IMR-90 (cell line): Measurements from ENCODE around the gene CDK5RAP3. TPM values are rescaled to one million over a fixed set of nuclear protein-coding genes. Genes with fewer than 3 reads are reported as not detected.
A peak's percentile ranks its signal among the peaks of the same experiment; 100 is the strongest.

Source experiments
- ATAC-seq: fragments of 200-7000 bp; cut with Tn5 transposase; 2 replicates; pipeline ENCODE4 v1.9.1; 2020; ENCODE audit warnings: low read depth, mild to moderate bottlenecking, moderate library complexity
- BruUV-seq: library from RNA; stranded (reverse); fragments of 400-500 nt; replicated peaks from 2 replicates; lab custom pipeline; 2021; lab: Mats Ljungman, UMichigan
- CTCF ChIA-PET: fragments of 300-600 bp; formaldehyde crosslinking; extraction: SDS; loops from one replicate; lab custom pipeline; 2021; ENCODE audit warnings: antibody characterized with exemption; lab: Yijun Ruan, JAX
- POLR2A ChIA-PET: fragments of 300-600 bp; sonication (Branson Sonifier 250); formaldehyde crosslinking; loops from one replicate; lab custom pipeline; 2022; ENCODE audit warnings: antibody characterized with exemption; ENCODE audit not compliant: unreplicated experiment; lab: Charles Lee
- DNase-seq: peaks from one replicate; pipeline ENCODE4 v3.0.0; 2013
- H2AFZ ChIP-seq: replicated peaks from 2 replicates; pipeline ENCODE3; 2013; ENCODE audit warnings: low read length, mild to moderate bottlenecking; ENCODE audit not compliant: poor library complexity
- H2AK5ac ChIP-seq: 2 replicates; pipeline ENCODE4 v1.6.1; 2013; ENCODE audit warnings: low read depth, low read length, inconsistent platforms
- H2AK9ac ChIP-seq: replicated peaks from 2 replicates; pipeline ENCODE3; 2013; ENCODE audit warnings: mild to moderate bottlenecking, low read depth, low read length, moderate library complexity; ENCODE audit not compliant: poor library complexity
- H2BK120ac ChIP-seq: 2 replicates; pipeline ENCODE4 v1.6.1; 2013; ENCODE audit warnings: low read depth, low read length, inconsistent platforms
- H2BK15ac ChIP-seq: 3 replicates; pipeline ENCODE4 v1.6.1; 2013; ENCODE audit warnings: low read depth, low read length, inconsistent platforms
- H2BK20ac ChIP-seq: 2 replicates; pipeline ENCODE4 v1.6.1; 2013; ENCODE audit warnings: low read depth, mild to moderate bottlenecking, inconsistent platforms, low read length, moderate library complexity
- H2BK5ac ChIP-seq: 2 replicates; pipeline ENCODE4 v1.6.1; 2013; ENCODE audit warnings: mild to moderate bottlenecking, low read depth, low read length, inconsistent platforms; ENCODE audit not compliant: poor library complexity, severe bottlenecking
- H3K14ac ChIP-seq: replicated peaks from 2 replicates; pipeline ENCODE4 v1.6.1; 2013; ENCODE audit warnings: low read depth, low read length, inconsistent platforms
- H3K18ac ChIP-seq: 2 replicates; pipeline ENCODE4 v1.6.1; 2013; ENCODE audit warnings: low read depth, low read length, control low read depth
- H3K23ac ChIP-seq: 2 replicates; pipeline ENCODE4 v1.6.1; 2013; ENCODE audit warnings: low read depth, low read length, inconsistent platforms
- H3K27ac ChIP-seq: 2 replicates; pipeline ENCODE4 v1.5.1; 2013; ENCODE audit warnings: mild to moderate bottlenecking, control low read depth, low read length; ENCODE audit not compliant: insufficient read depth
- H3K27me3 ChIP-seq: 2 replicates; pipeline ENCODE4 v1.6.1; 2013; ENCODE audit warnings: low read length; ENCODE audit not compliant: control insufficient read depth, insufficient read depth
- H3K36me3 ChIP-seq: 2 replicates; pipeline ENCODE4 v1.6.1; 2013; ENCODE audit warnings: low read length, mixed read lengths; ENCODE audit not compliant: control insufficient read depth, insufficient read depth
- H3K4ac ChIP-seq: 2 replicates; pipeline ENCODE4 v1.6.1; 2013; ENCODE audit warnings: low read depth, low read length, inconsistent platforms
- H3K4me1 ChIP-seq: 2 replicates; pipeline ENCODE4 v1.6.1; 2013; ENCODE audit warnings: low read length, mixed read lengths; ENCODE audit not compliant: control insufficient read depth, insufficient read depth
- H3K4me2 ChIP-seq: 2 replicates; pipeline ENCODE4 v1.6.1; 2013; ENCODE audit warnings: low read depth, mild to moderate bottlenecking, control low read depth, low read length, moderate library complexity
- H3K4me3 ChIP-seq: 2 replicates; pipeline ENCODE4 v1.5.1; 2013; ENCODE audit warnings: low read depth, mild to moderate bottlenecking, control low read depth, low read length, moderate library complexity; ENCODE audit not compliant: insufficient read depth
- H3K56ac ChIP-seq: 2 replicates; pipeline ENCODE4 v1.6.1; 2013; ENCODE audit warnings: low read length, inconsistent platforms; ENCODE audit not compliant: insufficient read depth; ENCODE audit errors: extremely low read depth
- H3K79me1 ChIP-seq, 2 experiments: 2 replicates each; pipeline ENCODE4 v1.6.1; 2013; ENCODE audit warnings: low read length in 2 of 2, inconsistent platforms in 1 of 2, low read depth in 1 of 2
- H3K9ac ChIP-seq: 2 replicates; pipeline ENCODE4 v1.6.1; 2013; ENCODE audit warnings: low read depth, low read length, control low read depth
- H3K9me1 ChIP-seq: 2 replicates; pipeline ENCODE4 v1.6.1; 2013; ENCODE audit warnings: low read length, inconsistent platforms; ENCODE audit not compliant: insufficient read depth
- H3K9me3 ChIP-seq: 2 replicates; pipeline ENCODE4 v1.6.1; 2013; ENCODE audit warnings: low read length; ENCODE audit not compliant: control insufficient read depth, insufficient read depth
- H4K20me1 ChIP-seq: 2 replicates; pipeline ENCODE4 v1.6.1; 2013; ENCODE audit warnings: low read length, inconsistent platforms; ENCODE audit not compliant: insufficient read depth
- H4K5ac ChIP-seq: 2 replicates; pipeline ENCODE4 v1.6.1; 2013; ENCODE audit warnings: mild to moderate bottlenecking, low read depth, low read length, control low read depth
- H4K8ac ChIP-seq, 2 experiments: 2 replicates each; pipeline ENCODE4 v1.6.1; 2013; ENCODE audit warnings: low read depth in 2 of 2, low read length in 2 of 2, control low read depth in 1 of 2, inconsistent platforms in 1 of 2
- H4K91ac ChIP-seq: 2 replicates; pipeline ENCODE4 v1.6.1; 2013; ENCODE audit warnings: low read depth, low read length, inconsistent platforms; ENCODE audit not compliant: insufficient read depth
- CEBPB ChIP-seq: IDR thresholded peaks from 2 replicates; pipeline ENCODE4 v1.6.1; 2012; ENCODE audit warnings: low read depth, low read length, improper control_type of control experiment
- CHD1 ChIP-seq: IDR thresholded peaks from 2 replicates; pipeline ENCODE4 v1.6.1; 2012; ENCODE audit warnings: low read depth, low read length, improper control_type of control experiment
- FOS ChIP-seq: fragments of 150-350 bp; IDR thresholded peaks from 2 replicates; pipeline ENCODE4 v1.6.1; 2016; ENCODE audit warnings: low read depth, low read length
- MAZ ChIP-seq: IDR thresholded peaks from 2 replicates; pipeline ENCODE4 v1.6.1; 2012; ENCODE audit warnings: low read depth, mild to moderate bottlenecking, low read length, improper control_type of control experiment, moderate library complexity, borderline replicate concordance
- MXI1 ChIP-seq: IDR thresholded peaks from 2 replicates; pipeline ENCODE4 v1.6.1; 2012; ENCODE audit warnings: low read depth, mild to moderate bottlenecking, low read length, moderate library complexity, borderline replicate concordance
- NFE2L2 ChIP-seq: fragments of 150-350 bp; IDR thresholded peaks from 2 replicates; pipeline ENCODE4 v1.6.1; 2016; ENCODE audit warnings: low read depth, mild to moderate bottlenecking, low read length
- POLR2A ChIP-seq: IDR thresholded peaks from 2 replicates; pipeline ENCODE4 v1.6.1; 2012; ENCODE audit warnings: mild to moderate bottlenecking, low read depth, low read length
- RAD21 ChIP-seq: IDR thresholded peaks from 2 replicates; pipeline ENCODE4 v1.6.1; 2012; ENCODE audit warnings: low read length, improper control_type of control experiment
- RCOR1 ChIP-seq: IDR thresholded peaks from 2 replicates; pipeline ENCODE4 v1.6.1; 2012; ENCODE audit warnings: mild to moderate bottlenecking, low read length, improper control_type of control experiment; ENCODE audit not compliant: insufficient replicate concordance
- whole genome bisulfite sequencing, 2 experiments: methylation state at CpG; one replicate each; pipeline versions ENCODE4 v1.1.5 to v1.1.7; 2013; ENCODE audit warnings: missing lambda C conversion rate in 2 of 2; ENCODE audit not compliant: insufficient read length in 1 of 2; ENCODE audit errors: extremely low coverage in 2 of 2; 5-methylcytosine and 5-hydroxymethylcytosine counted together
- dilution Hi-C: fragments of 300-500 bp; cut with HindIII; formaldehyde crosslinking; loops from one replicate; pipeline ENCODE4 v1.14.3; 2018; ENCODE audit warnings: low sequenced_read_pairs; ENCODE audit not compliant: unreplicated experiment
- in situ Hi-C: fragments of 300-500 bp; cut with MboI; formaldehyde crosslinking; loops from 3 replicates; pipeline ENCODE4 v1.14.3; 2019; ENCODE audit warnings: low sequenced_read_pairs, inconsistent platforms, mixed read lengths
- intact Hi-C: fragments of 100-400 bp; cut with micrococcal nuclease; formaldehyde crosslinking; loops from 2 replicates; pipeline ENCODE4 v1.10.0; 2022
- polyA plus RNA-seq, 3 experiments: library from polyadenylated mRNA; depleted of rRNA; stranded (reverse); fragments of >200 nt; gene quantifications; 2 replicates each; pipeline ENCODE4 v1.2.3, GENCODE V29; 2012; ENCODE audit warnings: low replicate concordance in 1 of 3
- total RNA-seq: library from RNA; depleted of rRNA; stranded (reverse); fragments of >200 nt; gene quantifications from 2 replicates; pipeline ENCODE4 v1.2.3, GENCODE V29; 2012
- TF ChIP-seq, protein P1 (sequence below): fragments of 150-350 bp; IDR thresholded peaks from 2 replicates; pipeline ENCODE4 v1.6.1; 2016; ENCODE audit warnings: low read depth, mild to moderate bottlenecking, low read length, moderate library complexity, borderline replicate concordance
- TF ChIP-seq, protein P2 (sequence below): conservative IDR thresholded peaks from 2 replicates; pipeline ENCODE4 v1.5.1; 2012; ENCODE audit warnings: mild to moderate bottlenecking, low read depth, low read length, improper control_type of control experiment

CDK5RAP3 gene
- total and polyA plus RNA-seq, 2 of the 4 experiments (the other 2 are of a cell fraction) = 75.3 to 153 TPM

DNA sequence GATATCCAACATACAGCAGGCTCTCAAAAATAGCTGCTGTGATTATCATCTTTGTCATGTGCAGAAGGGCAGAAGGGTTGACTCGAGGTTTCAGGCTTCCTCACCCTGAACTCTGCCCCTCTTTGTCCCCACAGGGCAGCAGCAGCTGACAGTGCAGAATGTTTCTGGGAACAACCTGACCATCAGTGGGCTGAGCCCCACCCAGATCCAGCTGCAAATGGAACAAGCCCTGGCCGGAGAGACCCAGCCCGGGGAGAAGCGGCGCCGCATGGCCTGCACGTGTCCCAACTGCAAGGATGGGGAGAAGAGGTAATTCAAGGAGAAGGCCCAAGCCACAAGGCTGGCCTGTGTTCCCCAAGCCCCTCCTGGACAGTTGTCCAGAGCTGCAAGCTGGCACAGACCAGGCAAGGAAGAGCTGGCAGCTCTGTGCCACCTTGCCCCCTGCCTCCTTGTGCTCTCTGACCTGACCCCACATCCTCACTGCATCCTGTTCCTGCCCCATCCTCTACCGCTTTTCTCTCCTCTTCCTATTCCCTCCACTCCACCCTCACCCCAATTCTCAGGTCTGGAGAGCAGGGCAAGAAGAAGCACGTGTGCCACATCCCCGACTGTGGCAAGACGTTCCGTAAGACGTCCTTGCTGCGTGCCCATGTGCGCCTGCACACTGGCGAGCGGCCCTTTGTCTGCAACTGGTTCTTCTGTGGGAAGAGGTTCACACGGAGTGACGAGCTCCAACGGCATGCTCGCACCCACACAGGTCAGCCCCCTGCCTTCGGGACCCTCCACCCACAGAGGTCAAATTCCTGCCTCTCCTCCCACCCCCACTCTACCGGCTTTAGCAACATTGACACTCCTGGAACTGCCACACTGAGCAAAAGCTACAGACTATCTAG is 45.9 kb upstream of the CDK5RAP3 start:
- H3K9me1 ChIP-seq = no peaks in the 10 kb centered on the region
- H3K4me1 ChIP-seq = no peaks in the 10 kb centered on the region
- no peak overlapping the region for H4K5ac ChIP-seq
- no peaks in the 10 kb centered on the region; the same call in 1 of the 2 replicates for H4K20me1 ChIP-seq
- H3K36me3 ChIP-seq = peaks cover 34% of the 10 kb centered on the region
- H3K79me1 ChIP-seq = no peaks in the 10 kb centered on the region
- H3K14ac ChIP-seq = no peak overlapping the region
- no peak overlapping the region for H3K4ac ChIP-seq
- no peak overlapping the region for H3K56ac ChIP-seq
- CTCF ChIA-PET = no interaction called here
- no peak overlapping the region for H2BK5ac ChIP-seq
- no peak overlapping the region for H4K91ac ChIP-seq
- in situ Hi-C loops = no loop called here
- no peak overlapping the region for H2BK15ac ChIP-seq
- H3K18ac ChIP-seq = no peak overlapping the region
- H2AK9ac ChIP-seq = no peak overlapping the region
- dilution Hi-C loops = no loop called here
- H2BK120ac ChIP-seq = no peak overlapping the region
- no peak overlapping the region for H3K4me2 ChIP-seq
- no peak for DNase-seq
- WGBS, 2 experiments = 87% methylated on average over 9 of the region's 23 CpGs; no CpG with 5 or more reads in 1 of the 2 experiments
- peak overlapping the region; percentile 43 for H2AFZ ChIP-seq
- intact Hi-C loops = no loop called here
- no peak overlapping the region for H3K23ac ChIP-seq
- no peak for ATAC-seq
- no TSS peak for BruUV-seq
- no peak overlapping the region for H2AK5ac ChIP-seq
- no peak overlapping the region for H4K8ac ChIP-seq
- no peaks in the 10 kb centered on the region for H3K9me3 ChIP-seq
- no peak overlapping the region for H2BK20ac ChIP-seq
- POLR2A ChIA-PET = no interaction called here
- H3K27me3 ChIP-seq = no peaks in the 10 kb centered on the region
- H3K4me3 ChIP-seq = no peak overlapping the region
- TF ChIP-seq MAZ = no peak
- TF ChIP-seq MXI1 = no peak
- TF ChIP-seq FOS = no peak
- no peak for TF ChIP-seq RAD21
- TF ChIP-seq, protein P1, sequence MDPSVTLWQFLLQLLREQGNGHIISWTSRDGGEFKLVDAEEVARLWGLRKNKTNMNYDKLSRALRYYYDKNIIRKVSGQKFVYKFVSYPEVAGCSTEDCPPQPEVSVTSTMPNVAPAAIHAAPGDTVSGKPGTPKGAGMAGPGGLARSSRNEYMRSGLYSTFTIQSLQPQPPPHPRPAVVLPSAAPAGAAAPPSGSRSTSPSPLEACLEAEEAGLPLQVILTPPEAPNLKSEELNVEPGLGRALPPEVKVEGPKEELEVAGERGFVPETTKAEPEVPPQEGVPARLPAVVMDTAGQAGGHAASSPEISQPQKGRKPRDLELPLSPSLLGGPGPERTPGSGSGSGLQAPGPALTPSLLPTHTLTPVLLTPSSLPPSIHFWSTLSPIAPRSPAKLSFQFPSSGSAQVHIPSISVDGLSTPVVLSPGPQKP = no peak
- TF ChIP-seq CHD1 = no peak
- TF ChIP-seq POLR2A = no peak
- no peak for TF ChIP-seq NFE2L2
- no peak for TF ChIP-seq RCOR1
- TF ChIP-seq, protein P2, sequence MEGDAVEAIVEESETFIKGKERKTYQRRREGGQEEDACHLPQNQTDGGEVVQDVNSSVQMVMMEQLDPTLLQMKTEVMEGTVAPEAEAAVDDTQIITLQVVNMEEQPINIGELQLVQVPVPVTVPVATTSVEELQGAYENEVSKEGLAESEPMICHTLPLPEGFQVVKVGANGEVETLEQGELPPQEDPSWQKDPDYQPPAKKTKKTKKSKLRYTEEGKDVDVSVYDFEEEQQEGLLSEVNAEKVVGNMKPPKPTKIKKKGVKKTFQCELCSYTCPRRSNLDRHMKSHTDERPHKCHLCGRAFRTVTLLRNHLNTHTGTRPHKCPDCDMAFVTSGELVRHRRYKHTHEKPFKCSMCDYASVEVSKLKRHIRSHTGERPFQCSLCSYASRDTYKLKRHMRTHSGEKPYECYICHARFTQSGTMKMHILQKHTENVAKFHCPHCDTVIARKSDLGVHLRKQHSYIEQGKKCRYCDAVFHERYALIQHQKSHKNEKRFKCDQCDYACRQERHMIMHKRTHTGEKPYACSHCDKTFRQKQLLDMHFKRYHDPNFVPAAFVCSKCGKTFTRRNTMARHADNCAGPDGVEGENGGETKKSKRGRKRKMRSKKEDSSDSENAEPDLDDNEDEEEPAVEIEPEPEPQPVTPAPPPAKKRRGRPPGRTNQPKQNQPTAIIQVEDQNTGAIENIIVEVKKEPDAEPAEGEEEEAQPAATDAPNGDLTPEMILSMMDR = no peak
- TF ChIP-seq CEBPB = no peak
- no peak overlapping the region for H3K9ac ChIP-seq
- no peak overlapping the region for H3K27ac ChIP-seq
